B cell (primary cell): Measurements from ENCODE around the gene DLD. TPM values are rescaled to one million over a fixed set of nuclear protein-coding genes. Genes with fewer than 3 reads are reported as not detected.

ENCODE experiments used
- ATAC-seq: fragments of 200-7000 bp; cut with Tn5 transposase; one replicate; pipeline ENCODE4 v1.10.0; 2021; ENCODE audit warnings: low read depth, mild to moderate bottlenecking, moderate number of reproducible peaks, moderate library complexity
- CTCF ChIA-PET: fragments of 350-600 bp; sonication (Branson Sonifier 250); formaldehyde crosslinking; loops from one replicate; lab custom pipeline; 2021; ENCODE audit warnings: antibody characterized with exemption, inconsistent platforms; lab: Charles Lee
- POLR2A ChIA-PET: fragments of 350-600 bp; sonication (Branson Sonifier 250); formaldehyde crosslinking; loops from one replicate; lab custom pipeline; 2021; ENCODE audit warnings: antibody characterized with exemption; lab: Charles Lee
- DNase-seq: peaks from one replicate; pipeline ENCODE4 v3.0.0; 2013
- H2AFZ ChIP-seq: 2 replicates; pipeline ENCODE4 v1.6.1; 2012; ENCODE audit warnings: mild to moderate bottlenecking, low read depth, low read length; ENCODE audit not compliant: insufficient read depth, poor library complexity, severe bottlenecking
- H3K27ac ChIP-seq, 2 donors: 1 replicate in 1 of 2; 2 replicates in 1 of 2; pipeline ENCODE4 v1.5.1; 2012 to 2013; ENCODE audit warnings: low read length in 2 of 2, mild to moderate bottlenecking in 2 of 2, moderate library complexity in 1 of 2
- H3K27me3 ChIP-seq, 4 experiments: fragments of 200-600 bp in 1 of 4; sonication (generic) in 1 of 4; replicated peaks in 1 of 4; 1 replicate in 2 of 4; 2 replicates in 2 of 4; pipeline versions ENCODE4 v1.6.1 to v1.7.0; 2013 to 2016; ENCODE audit warnings: low read length in 3 of 4, mild to moderate bottlenecking in 2 of 4, mixed read lengths in 1 of 4, moderate library complexity in 1 of 4; ENCODE audit not compliant: insufficient read depth in 4 of 4, control insufficient read depth in 3 of 4; ENCODE audit errors: control extremely low read depth in 1 of 4
- H3K36me3 ChIP-seq, 2 experiments: replicated peaks in 1 of 2; 1 replicate in 1 of 2; 2 replicates in 1 of 2; pipeline versions ENCODE4 v1.6.1 to v1.7.1; 2013; ENCODE audit warnings: low read length in 1 of 2; ENCODE audit not compliant: insufficient read depth in 2 of 2, control insufficient read depth in 1 of 2; ENCODE audit errors: control extremely low read depth in 1 of 2, extremely low read depth in 1 of 2
- H3K4me1 ChIP-seq, 2 donors: fragments of 200-600 bp in 1 of 2; sonication (generic) in 1 of 2; 1 replicate in 1 of 2; 2 replicates in 1 of 2; pipeline versions ENCODE4 v1.5.1 to v1.6.1; 2013 to 2017; ENCODE audit warnings: low read length in 2 of 2; ENCODE audit not compliant: control insufficient read depth in 2 of 2, insufficient read depth in 2 of 2
- H3K4me2 ChIP-seq: replicated peaks from 2 replicates; pipeline ENCODE3; 2012; ENCODE audit warnings: mild to moderate bottlenecking, low read depth, low read length; ENCODE audit not compliant: poor library complexity, severe bottlenecking
- H3K4me3 ChIP-seq, 5 experiments: fragments of 200-600 bp in 1 of 5; sonication (generic) in 1 of 5; 1 replicate in 3 of 5; 2 replicates in 2 of 5; pipeline versions ENCODE4 v1.5.1 to v1.7.0; 2011 to 2016; ENCODE audit warnings: low read length in 4 of 5, mild to moderate bottlenecking in 4 of 5, low read depth in 2 of 5, control low read depth in 1 of 5, moderate library complexity in 1 of 5; ENCODE audit not compliant: insufficient read depth in 1 of 5; ENCODE audit errors: control extremely low read depth in 1 of 5, extremely low read depth in 1 of 5
- H3K79me2 ChIP-seq: fragments of 200-600 bp; sonication (generic); one replicate; pipeline ENCODE4 v1.6.0; 2016; ENCODE audit warnings: low read length; ENCODE audit not compliant: control insufficient read depth, insufficient read depth
- H3K9ac ChIP-seq: fragments of 200-600 bp; sonication (generic); 2 replicates; pipeline ENCODE4 v1.6.1; 2017; ENCODE audit warnings: mild to moderate bottlenecking, low read length, moderate library complexity
- H3K9me3 ChIP-seq, 3 donors: one replicate each; pipeline versions ENCODE4 v1.6.1 to v1.7.1; 2013; ENCODE audit warnings: low read length in 2 of 3; ENCODE audit not compliant: control insufficient read depth in 2 of 3, insufficient read depth in 1 of 3; ENCODE audit errors: control extremely low read depth in 1 of 3
- H4K20me1 ChIP-seq: 2 replicates; pipeline ENCODE4 v1.6.0; 2012; ENCODE audit warnings: mild to moderate bottlenecking, low read length; ENCODE audit not compliant: insufficient read depth, control insufficient read depth, poor library complexity, severe bottlenecking
- H3K27ac Mint-ChIP-seq: one replicate; pipeline ENCODE4 v1.8.0; 2021; ENCODE audit warnings: mixed read lengths
- H3K27me3 Mint-ChIP-seq: one replicate; pipeline ENCODE4 v1.8.0; 2021; ENCODE audit warnings: mixed read lengths
- H3K4me1 Mint-ChIP-seq: one replicate; pipeline ENCODE4 v1.8.0; 2021; ENCODE audit warnings: mixed read lengths
- H3K4me3 Mint-ChIP-seq: one replicate; pipeline ENCODE4 v1.8.0; 2021; ENCODE audit warnings: mixed read lengths
- H3K9me3 Mint-ChIP-seq: one replicate; pipeline ENCODE4 v1.8.0; 2022; ENCODE audit warnings: mixed read lengths; ENCODE audit not compliant: insufficient read depth
- CTCF ChIP-seq: fragments of 200-600 bp; IDR thresholded peaks from one replicate; pipeline ENCODE4 v1.8.0; 2022; ENCODE audit warnings: antibody characterized with exemption, mild to moderate bottlenecking
- EZH2 ChIP-seq: IDR thresholded peaks from 2 replicates; pipeline ENCODE4 v1.6.1; 2012; ENCODE audit warnings: borderline replicate concordance, low read depth, mild to moderate bottlenecking, moderate library complexity, low read length; ENCODE audit not compliant: insufficient read depth, poor library complexity, severe bottlenecking
- WGBS: methylation state at CpG from one replicate; pipeline ENCODE4 v1.1.5; 2013; ENCODE audit warnings: missing lambda C conversion rate; ENCODE audit not compliant: insufficient coverage; 5-methylcytosine and 5-hydroxymethylcytosine counted together
- intact Hi-C: fragments of 100-400 bp; cut with micrococcal nuclease; formaldehyde crosslinking; loops from one replicate; pipeline ENCODE4 v1.10.0; 2022
- polyA plus RNA-seq: library from polyadenylated mRNA; depleted of rRNA; stranded (reverse); fragments of >200 nt; gene quantifications from 2 replicates; pipeline ENCODE4 v1.2.3, GENCODE V29; 2012
- total RNA-seq, 2 donors: library from RNA; stranded (reverse); fragments of 120-200 nt in 1 of 2; gene quantifications; 1 replicate in 1 of 2; 2 replicates in 1 of 2; pipeline versions ENCODE4 v1.2.3 to v1.2.4, GENCODE V29; 2013 to 2022

DLD gene
- total and polyA plus RNA-seq, 2 donors (not counting 1 experiment from before 2014, with no cell fraction given), result 26.7 to 47.9 TPM

- Histone ChIP-seq H4K20me1 (no peaks in the 10 kb centered on the region), H3K79me2 (no peaks in the 10 kb centered on the region), H3K9ac (no peak overlapping the region), H3K36me3 (no peaks in the 10 kb centered on the region), H2AFZ (no peak overlapping the region), H3K27ac (no peak overlapping the region), H3K4me2 (no peak overlapping the region), H3K9me3 (no peaks in the 10 kb centered on the region), H3K4me1 (no peaks in the 10 kb centered on the region), H3K27me3 (no peaks in the 10 kb centered on the region), H3K4me3 (no peak overlapping the region)
- intact Hi-C loops, result no loop called here
- TF ChIP-seq EZH2, result no peak
- no peak for TF ChIP-seq CTCF
- ATAC-seq (no peak), DNase-seq (no peak)
- 97% methylated on average over 4 of the region's 6 CpGs for whole genome bisulfite sequencing
- POLR2A ChIA-PET, result no interaction called here
- Mint-ChIP-seq H3K27ac (no peak overlapping the region), H3K9me3 (no peaks in the 10 kb centered on the region), H3K27me3 (peaks cover 5% of the 10 kb centered on the region), H3K4me1 (no peaks in the 10 kb centered on the region), H3K4me3 (no peak overlapping the region)
- CTCF ChIA-PET, result no interaction called here
These were observed 55.9 kb downstream of the DLD start for GRCh38 chr7:107946881-107947280.

GRCh38 chr7:107948645-107949442 lies 57.9 kb downstream of the DLD start:
- Histone ChIP-seq H3K9me3 (no peaks in the 10 kb centered on the region), H3K27ac (no peak overlapping the region), H3K4me3 (no peak overlapping the region), H4K20me1 (no peaks in the 10 kb centered on the region), H3K36me3 (no peaks in the 10 kb centered on the region), H3K4me1 (no peaks in the 10 kb centered on the region), H3K9ac (no peak overlapping the region), H2AFZ (no peak overlapping the region), H3K79me2 (no peaks in the 10 kb centered on the region), H3K4me2 (no peak overlapping the region), H3K27me3 (no peaks in the 10 kb centered on the region)
- no peak overlapping the region for H3K4me3 Mint-ChIP-seq
- intact Hi-C loops, result no loop called here
- no peaks in the 10 kb centered on the region for H3K4me1 Mint-ChIP-seq
- no peak for TF ChIP-seq EZH2
- no peak for TF ChIP-seq CTCF
- peaks cover 8% of the 10 kb centered on the region for H3K27me3 Mint-ChIP-seq
- 100% methylated on average over 1 of the region's 7 CpGs for WGBS
- CTCF ChIA-PET, result no interaction called here
- DNase-seq, result no peak
- H3K9me3 Mint-ChIP-seq, result no peaks in the 10 kb centered on the region
- ATAC-seq, result no peak
- POLR2A ChIA-PET, result no interaction called here
- H3K27ac Mint-ChIP-seq, result no peak overlapping the region
